Liver (tissue), 3 donors: Measurements from ENCODE around the gene PFAS.

Experiments used
- FOXA1 ChIP-seq: IDR thresholded peaks from 2 replicates; pipeline ENCODE4 v1.6.1; 2016; ENCODE audit warnings: antibody characterized with exemption
- GABPA ChIP-seq, 2 donors: IDR thresholded peaks in 1 of 2; conservative IDR thresholded peaks in 1 of 2; 2 replicates each; pipeline ENCODE4 v1.6.1; 2016; ENCODE audit warnings: antibody characterized with exemption in 2 of 2, mild to moderate bottlenecking in 1 of 2, moderate library complexity in 1 of 2
- HNF4G ChIP-seq: IDR thresholded peaks from 2 replicates; pipeline ENCODE4 v1.6.1; 2016; ENCODE audit warnings: antibody characterized with exemption
- RAD21 ChIP-seq, 2 donors: IDR thresholded peaks; 2 replicates each; pipeline ENCODE4 v1.6.1; 2016; ENCODE audit warnings: antibody characterized with exemption in 2 of 2, mild to moderate bottlenecking in 2 of 2
- TF ChIP-seq, protein P1 (sequence below): fragments of 150-350 bp; IDR thresholded peaks from 2 replicates; pipeline ENCODE4 v1.5.1; 2017; ENCODE audit warnings: improper control_type of control experiment, low read depth, low read length; ENCODE audit not compliant: missing input control
- TF ChIP-seq, protein P2 (sequence below): IDR thresholded peaks from 2 replicates; pipeline ENCODE4 v1.6.1; 2016; ENCODE audit warnings: antibody characterized with exemption
- donor health status: healthy.
- donor health status: healthy.

DNA sequence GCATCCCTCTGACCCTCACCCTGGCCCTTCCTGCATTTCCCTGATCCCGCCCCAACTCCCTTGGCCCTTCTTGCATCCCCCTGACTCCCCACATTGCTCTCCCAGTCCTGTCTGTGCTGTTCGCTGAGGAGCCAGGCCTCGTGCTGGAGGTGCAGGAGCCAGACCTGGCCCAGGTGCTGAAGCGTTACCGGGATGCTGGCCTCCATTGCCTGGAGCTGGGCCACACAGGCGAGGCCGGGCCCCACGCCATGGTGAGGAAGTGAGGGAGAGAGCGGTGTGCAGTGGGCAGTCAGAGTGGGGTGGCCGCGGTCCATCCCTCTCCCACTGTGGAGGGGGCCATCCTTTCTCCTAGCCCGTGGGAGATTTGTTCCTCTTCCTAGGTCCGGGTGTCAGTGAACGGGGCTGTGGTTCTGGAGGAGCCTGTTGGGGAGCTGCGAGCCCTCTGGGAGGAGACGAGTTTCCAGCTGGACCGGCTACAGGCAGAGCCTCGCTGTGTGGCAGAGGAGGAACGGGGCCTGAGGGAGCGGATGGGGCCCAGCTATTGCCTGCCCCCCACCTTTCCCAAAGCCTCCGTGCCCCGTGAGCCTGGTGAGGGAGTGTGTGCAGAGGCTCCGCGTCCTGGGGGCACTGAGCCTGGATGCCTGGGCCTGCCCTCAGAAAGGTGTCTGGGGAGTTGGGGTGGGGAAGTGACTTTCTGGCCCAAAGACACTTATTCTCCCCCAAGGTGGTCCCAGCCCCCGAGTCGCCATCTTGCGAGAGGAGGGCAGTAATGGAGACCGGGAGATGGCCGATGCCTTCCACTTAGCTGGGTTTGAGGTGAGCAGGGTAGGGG is 17.8 kb downstream of the PFAS start:
- TF ChIP-seq, protein P1, sequence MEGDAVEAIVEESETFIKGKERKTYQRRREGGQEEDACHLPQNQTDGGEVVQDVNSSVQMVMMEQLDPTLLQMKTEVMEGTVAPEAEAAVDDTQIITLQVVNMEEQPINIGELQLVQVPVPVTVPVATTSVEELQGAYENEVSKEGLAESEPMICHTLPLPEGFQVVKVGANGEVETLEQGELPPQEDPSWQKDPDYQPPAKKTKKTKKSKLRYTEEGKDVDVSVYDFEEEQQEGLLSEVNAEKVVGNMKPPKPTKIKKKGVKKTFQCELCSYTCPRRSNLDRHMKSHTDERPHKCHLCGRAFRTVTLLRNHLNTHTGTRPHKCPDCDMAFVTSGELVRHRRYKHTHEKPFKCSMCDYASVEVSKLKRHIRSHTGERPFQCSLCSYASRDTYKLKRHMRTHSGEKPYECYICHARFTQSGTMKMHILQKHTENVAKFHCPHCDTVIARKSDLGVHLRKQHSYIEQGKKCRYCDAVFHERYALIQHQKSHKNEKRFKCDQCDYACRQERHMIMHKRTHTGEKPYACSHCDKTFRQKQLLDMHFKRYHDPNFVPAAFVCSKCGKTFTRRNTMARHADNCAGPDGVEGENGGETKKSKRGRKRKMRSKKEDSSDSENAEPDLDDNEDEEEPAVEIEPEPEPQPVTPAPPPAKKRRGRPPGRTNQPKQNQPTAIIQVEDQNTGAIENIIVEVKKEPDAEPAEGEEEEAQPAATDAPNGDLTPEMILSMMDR: no peak
- TF ChIP-seq FOXA1 (no peak), HNF4G (no peak), GABPA (IDR thresholded peaks at IDR 0.05 in 1 of 2, conservative IDR thresholded peaks at IDR 0.05 in 1 of 2) (no peak), RAD21 (IDR thresholded peaks at IDR 0.05) (no peak)
- TF ChIP-seq, protein P2, sequence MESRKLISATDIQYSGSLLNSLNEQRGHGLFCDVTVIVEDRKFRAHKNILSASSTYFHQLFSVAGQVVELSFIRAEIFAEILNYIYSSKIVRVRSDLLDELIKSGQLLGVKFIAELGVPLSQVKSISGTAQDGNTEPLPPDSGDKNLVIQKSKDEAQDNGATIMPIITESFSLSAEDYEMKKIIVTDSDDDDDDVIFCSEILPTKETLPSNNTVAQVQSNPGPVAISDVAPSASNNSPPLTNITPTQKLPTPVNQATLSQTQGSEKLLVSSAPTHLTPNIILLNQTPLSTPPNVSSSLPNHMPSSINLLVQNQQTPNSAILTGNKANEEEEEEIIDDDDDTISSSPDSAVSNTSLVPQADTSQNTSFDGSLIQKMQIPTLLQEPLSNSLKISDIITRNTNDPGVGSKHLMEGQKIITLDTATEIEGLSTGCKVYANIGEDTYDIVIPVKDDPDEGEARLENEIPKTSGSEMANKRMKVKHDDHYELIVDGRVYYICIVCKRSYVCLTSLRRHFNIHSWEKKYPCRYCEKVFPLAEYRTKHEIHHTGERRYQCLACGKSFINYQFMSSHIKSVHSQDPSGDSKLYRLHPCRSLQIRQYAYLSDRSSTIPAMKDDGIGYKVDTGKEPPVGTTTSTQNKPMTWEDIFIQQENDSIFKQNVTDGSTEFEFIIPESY: no peak
